ENCODE measurements around the gene CCDC81.
"Not testable (repeated sequence)": the region's sequence is repeated elsewhere in the genome, so short reads cannot be mapped to it uniquely, and the experiment has no call there.

CCDC81 gene

GRCh38 chr11:86346513-86346912, 28.2 kb upstream of the CCDC81 start:
- TF ChIP-seq, protein P1, sequence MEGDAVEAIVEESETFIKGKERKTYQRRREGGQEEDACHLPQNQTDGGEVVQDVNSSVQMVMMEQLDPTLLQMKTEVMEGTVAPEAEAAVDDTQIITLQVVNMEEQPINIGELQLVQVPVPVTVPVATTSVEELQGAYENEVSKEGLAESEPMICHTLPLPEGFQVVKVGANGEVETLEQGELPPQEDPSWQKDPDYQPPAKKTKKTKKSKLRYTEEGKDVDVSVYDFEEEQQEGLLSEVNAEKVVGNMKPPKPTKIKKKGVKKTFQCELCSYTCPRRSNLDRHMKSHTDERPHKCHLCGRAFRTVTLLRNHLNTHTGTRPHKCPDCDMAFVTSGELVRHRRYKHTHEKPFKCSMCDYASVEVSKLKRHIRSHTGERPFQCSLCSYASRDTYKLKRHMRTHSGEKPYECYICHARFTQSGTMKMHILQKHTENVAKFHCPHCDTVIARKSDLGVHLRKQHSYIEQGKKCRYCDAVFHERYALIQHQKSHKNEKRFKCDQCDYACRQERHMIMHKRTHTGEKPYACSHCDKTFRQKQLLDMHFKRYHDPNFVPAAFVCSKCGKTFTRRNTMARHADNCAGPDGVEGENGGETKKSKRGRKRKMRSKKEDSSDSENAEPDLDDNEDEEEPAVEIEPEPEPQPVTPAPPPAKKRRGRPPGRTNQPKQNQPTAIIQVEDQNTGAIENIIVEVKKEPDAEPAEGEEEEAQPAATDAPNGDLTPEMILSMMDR (conservative IDR thresholded peaks at IDR 0.05; ENCODE audit: low read depth, low read length) = no peak
- Histone ChIP-seq H3K36me3 (ENCODE audit: insufficient read depth) (0 out of 2 replicates have a peak, but pooled peaks cover 8% of the 10 kb centered on the region), H3K27me3 (ENCODE audit: insufficient read depth, low read depth) (no peaks in the 10 kb centered on the region)

GRCh38 chr11:86355256-86355655, 19.4 kb upstream of the CCDC81 start:
- H3K36me3 ChIP-seq (ENCODE audit: insufficient read depth) = no peaks in the 10 kb centered on the region
- H3K4me1 ChIP-seq (ENCODE audit: low read depth, poor library complexity, severe bottlenecking) = no peaks in the 10 kb centered on the region
- no peak overlapping the region for H2AFZ ChIP-seq (ENCODE audit: low read depth)
- TF ChIP-seq, protein P1 (conservative IDR thresholded peaks at IDR 0.05; ENCODE audit: low read depth, low read length) = no peak
- H3K27me3 ChIP-seq (ENCODE audit: insufficient read depth, low read depth) = no peaks in the 10 kb centered on the region
- H3K4me2 ChIP-seq = no peak overlapping the region
- H3K4me3 ChIP-seq (IDR thresholded peaks at IDR 0.05; ENCODE audit: insufficient read depth, low read depth, low read length) = no peak overlapping the region
- H3K9ac ChIP-seq = no peak overlapping the region
- H4K20me1 ChIP-seq (ENCODE audit: insufficient read depth) = no peaks in the 10 kb centered on the region
- no peaks in the 10 kb centered on the region for H3K79me2 ChIP-seq (ENCODE audit: insufficient read depth, low read depth)
- no peak overlapping the region for H3K27ac ChIP-seq

More at GRCh38 chr11:86346513-86346912, 28.2 kb upstream of the CCDC81 start:
- no peak overlapping the region for H3K9ac ChIP-seq
- no peaks in the 10 kb centered on the region for H4K20me1 ChIP-seq (ENCODE audit: insufficient read depth)
- H3K4me3 ChIP-seq (IDR thresholded peaks at IDR 0.05; ENCODE audit: insufficient read depth, low read depth, low read length) = no peak overlapping the region
- H3K4me1 ChIP-seq (ENCODE audit: low read depth, poor library complexity, severe bottlenecking) = no peaks in the 10 kb centered on the region
- H3K4me2 ChIP-seq = no peak overlapping the region
- H2AFZ ChIP-seq (ENCODE audit: low read depth) = no peak overlapping the region
- peaks cover 12% of the 10 kb centered on the region; the same call in 1 of the 2 replicates for H3K79me2 ChIP-seq (ENCODE audit: insufficient read depth, low read depth)
- no peak overlapping the region for H3K27ac ChIP-seq

DNA sequence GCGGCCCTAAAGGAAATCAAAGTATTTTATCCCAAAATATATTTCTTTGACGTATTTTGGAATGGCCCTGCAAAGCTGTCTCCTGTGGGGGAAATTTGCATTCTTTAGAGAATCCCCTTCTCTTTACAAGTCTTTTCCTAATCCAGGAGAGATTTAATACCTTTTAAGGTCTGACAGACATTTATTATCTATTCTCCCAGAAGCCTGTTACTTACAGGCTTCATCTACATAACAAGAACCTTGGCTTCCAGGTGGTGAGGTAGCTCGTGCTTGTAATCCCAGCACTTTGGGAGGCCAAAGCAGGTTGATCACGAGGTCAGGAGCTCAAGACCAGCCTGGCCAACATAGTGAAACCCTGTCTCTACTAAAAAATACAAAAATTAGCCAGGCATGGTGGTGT, 17.3 kb upstream of the CCDC81 start:
- not testable (repeated sequence) for H3K27me3 ChIP-seq (ENCODE audit: insufficient read depth, low read depth); H3K4me2 ChIP-seq; H3K79me2 ChIP-seq (ENCODE audit: insufficient read depth, low read depth); H3K27ac ChIP-seq; H3K4me1 ChIP-seq (ENCODE audit: low read depth, poor library complexity, severe bottlenecking); H4K20me1 ChIP-seq (ENCODE audit: insufficient read depth); H3K9ac ChIP-seq; H3K36me3 ChIP-seq (ENCODE audit: insufficient read depth); H3K4me3 ChIP-seq (IDR thresholded peaks at IDR 0.05; ENCODE audit: insufficient read depth, low read depth, low read length); H2AFZ ChIP-seq (ENCODE audit: low read depth)

GRCh38 chr11:86358720-86359119, 16.0 kb upstream of the CCDC81 start:
- Histone ChIP-seq H4K20me1 (ENCODE audit: insufficient read depth) (no peaks in the 10 kb centered on the region), H3K4me3 (IDR thresholded peaks at IDR 0.05; ENCODE audit: insufficient read depth, low read depth, low read length) (no peak overlapping the region), H3K27me3 (ENCODE audit: insufficient read depth, low read depth) (no peaks in the 10 kb centered on the region), H3K36me3 (ENCODE audit: insufficient read depth) (no peaks in the 10 kb centered on the region), H2AFZ (ENCODE audit: low read depth) (no peak overlapping the region), H3K4me1 (ENCODE audit: low read depth, poor library complexity, severe bottlenecking) (peaks cover 7% of the 10 kb centered on the region), H3K27ac (no peak overlapping the region), H3K9ac (no peak overlapping the region), H3K79me2 (ENCODE audit: insufficient read depth, low read depth) (no peaks in the 10 kb centered on the region), H3K4me2 (no peak overlapping the region)
- TF ChIP-seq, protein P1 (conservative IDR thresholded peaks at IDR 0.05; ENCODE audit: low read depth, low read length) = no peak

GRCh38 chr11:86360775-86361395, 13.8 kb upstream of the CCDC81 start:
- Histone ChIP-seq H3K4me3 (IDR thresholded peaks at IDR 0.05; ENCODE audit: insufficient read depth, low read depth, low read length) (no peak overlapping the region), H3K4me2 (no peak overlapping the region), H3K9ac (no peak overlapping the region), H3K27me3 (ENCODE audit: insufficient read depth, low read depth) (no peaks in the 10 kb centered on the region), H4K20me1 (ENCODE audit: insufficient read depth) (no peaks in the 10 kb centered on the region), H3K79me2 (ENCODE audit: insufficient read depth, low read depth) (no peaks in the 10 kb centered on the region), H3K4me1 (ENCODE audit: low read depth, poor library complexity, severe bottlenecking) (peaks cover 7% of the 10 kb centered on the region), H3K27ac (no peak overlapping the region), H2AFZ (ENCODE audit: low read depth) (no peak overlapping the region), H3K36me3 (ENCODE audit: insufficient read depth) (no peaks in the 10 kb centered on the region)
- TF ChIP-seq, protein P1 (conservative IDR thresholded peaks at IDR 0.05; ENCODE audit: low read depth, low read length) = 0 out of 2 replicates have a peak, but pooled peaks have one; percentile 13
